Activated T-helper 2 cell treated with anti-CD3 and anti-CD28 coated beads, Interferon-gamma antibody, Interleukin-2, Interleukin-4, amounts not matched to agents 10 μg/mL and 5 μg/mL and 100 μg/mL, durations not matched to agents 14 hours and 24 hours and 36 hours (primary cell): Measurements from ENCODE around the gene RSPH10B2. TPM values are rescaled to one million over a fixed set of nuclear protein-coding genes. Genes with fewer than 3 reads are reported as not detected.
"Not testable (repeated sequence)": the region's sequence is repeated elsewhere in the genome, so short reads cannot be mapped to it uniquely, and the experiment has no call there.

Experiments used
- DNase-seq: peaks from one replicate; pipeline ENCODE4 v3.0.0; 2021; ENCODE audit warnings: low spot score
- H3K27ac Mint-ChIP-seq: one replicate; pipeline ENCODE4 v1.8.0; 2021; ENCODE audit warnings: mixed read lengths
- H3K27me3 Mint-ChIP-seq: one replicate; pipeline ENCODE4 v1.8.0; 2021; ENCODE audit warnings: low read depth, mixed read lengths
- H3K36me3 Mint-ChIP-seq: one replicate; pipeline ENCODE4 v1.8.0; 2021; ENCODE audit warnings: low read depth, mixed read lengths
- H3K4me1 Mint-ChIP-seq: one replicate; pipeline ENCODE4 v1.8.0; 2021; ENCODE audit warnings: low read depth, mixed read lengths
- H3K4me3 Mint-ChIP-seq: one replicate; pipeline ENCODE4 v1.8.0; 2021; ENCODE audit warnings: low read depth, mild to moderate bottlenecking, moderate library complexity, mixed read lengths
- H3K9me3 Mint-ChIP-seq: one replicate; pipeline ENCODE4 v1.8.0; 2021; ENCODE audit warnings: mixed read lengths
- intact Hi-C: fragments of 100-400 bp; cut with micrococcal nuclease; formaldehyde crosslinking; loops from one replicate; pipeline ENCODE4 v1.15.1; 2023
- total RNA-seq: library from RNA; stranded (reverse); gene quantifications from 2 replicates; pipeline ENCODE4 v1.2.3, GENCODE V29; 2022

The RSPH10B2 gene
- total RNA-seq, 1 donor from 2014 or later: not detected

- not testable (repeated sequence) for H3K27me3 Mint-ChIP-seq, DNase-seq
- Mint-ChIP-seq H3K36me3 (peaks cover 48% of the 10 kb centered on the region), H3K9me3 (peaks cover 12% of the 10 kb centered on the region), H3K4me1 (peaks cover 16% of the 10 kb centered on the region), H3K4me3 (peak overlapping the region; percentile 94), H3K27ac (peak overlapping the region; percentile 88)
- intact Hi-C loops: loop anchor here (1.0 kb wide), 1 partner anchor 22 kb away; no protein-coding TSS in a partner anchor
Measured at GRCh38 chr7:6728893-6729491, 24.9 kb upstream of the RSPH10B2 start.

DNA sequence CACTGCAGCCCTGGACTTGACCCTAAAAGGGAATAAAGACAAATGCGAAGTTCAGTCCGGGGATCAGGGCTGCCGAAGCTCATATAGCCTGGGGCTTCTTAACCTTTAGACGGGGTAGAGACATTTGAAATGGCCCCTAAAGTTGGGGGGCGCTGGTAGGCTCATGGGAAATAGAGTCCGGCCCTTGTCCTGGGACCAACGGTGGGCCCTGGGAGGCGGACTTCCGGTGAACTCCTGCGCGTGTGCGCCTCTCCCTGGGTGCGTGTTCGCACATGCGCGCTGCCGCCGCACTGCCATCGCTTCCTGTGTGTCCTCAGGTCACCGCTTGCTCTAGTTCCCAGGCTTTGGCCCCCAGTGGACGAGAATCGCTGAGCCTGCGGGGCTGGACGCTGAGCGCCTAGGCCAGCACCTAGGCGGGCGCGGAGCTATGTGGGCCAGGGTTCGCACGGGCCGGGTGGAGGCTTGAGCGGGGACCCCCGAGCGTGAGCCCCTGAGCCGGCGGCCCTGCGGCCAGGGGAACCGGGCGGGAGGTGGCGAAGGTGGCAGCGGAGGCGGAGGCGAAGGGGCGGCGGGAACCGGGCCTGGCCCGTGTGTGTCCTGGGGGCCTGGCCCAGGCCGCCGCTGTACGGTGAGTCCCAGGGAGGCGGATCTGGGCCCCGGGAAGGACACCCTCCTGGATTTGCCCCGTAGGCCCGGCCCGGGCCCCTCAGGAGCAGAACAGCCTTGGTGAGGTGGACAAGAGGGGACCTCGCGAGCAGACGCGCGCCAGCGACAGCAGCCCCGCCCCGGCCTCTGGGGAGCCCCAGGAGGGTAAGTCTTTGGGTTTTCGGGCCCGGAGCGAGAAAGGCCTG is 24.2 kb upstream of the RSPH10B2 start:
- intact Hi-C loops: loop anchor here (1.0 kb wide), 1 partner anchor 22 kb away; no protein-coding TSS in a partner anchor
- H3K27ac Mint-ChIP-seq: peak overlapping the region; percentile 88
- peak overlapping the region; percentile 94 for H3K4me3 Mint-ChIP-seq
- H3K4me1 Mint-ChIP-seq: peaks cover 16% of the 10 kb centered on the region
- H3K27me3 Mint-ChIP-seq: no peaks in the 10 kb centered on the region
- H3K36me3 Mint-ChIP-seq: peaks cover 55% of the 10 kb centered on the region
- peak; percentile 79 for DNase-seq
- peaks cover 12% of the 10 kb centered on the region for H3K9me3 Mint-ChIP-seq

DNA sequence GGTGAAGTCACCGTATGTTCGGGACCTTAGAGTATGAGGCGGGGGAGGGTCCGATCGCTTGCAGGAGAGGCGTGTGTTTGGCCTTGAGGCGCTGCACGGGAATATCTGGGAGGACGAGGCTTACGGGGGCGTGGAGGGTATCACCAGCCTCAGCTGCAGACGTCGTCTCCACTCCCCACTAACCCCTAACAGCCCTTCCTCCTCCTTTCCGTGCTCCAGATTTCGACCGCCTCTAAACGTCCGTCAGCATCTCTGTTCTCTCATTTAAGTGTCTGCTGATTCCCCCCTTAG is 23.6 kb upstream of the RSPH10B2 start:
- DNase-seq: no peak
- Mint-ChIP-seq H3K4me3 (peak overlapping the region; percentile 94), H3K9me3 (peaks cover 12% of the 10 kb centered on the region), H3K27ac (peak overlapping the region; percentile 71), H3K4me1 (peaks cover 15% of the 10 kb centered on the region), H3K36me3 (peaks cover 61% of the 10 kb centered on the region), H3K27me3 (no peaks in the 10 kb centered on the region)
- intact Hi-C loops: no loop called here

DNA sequence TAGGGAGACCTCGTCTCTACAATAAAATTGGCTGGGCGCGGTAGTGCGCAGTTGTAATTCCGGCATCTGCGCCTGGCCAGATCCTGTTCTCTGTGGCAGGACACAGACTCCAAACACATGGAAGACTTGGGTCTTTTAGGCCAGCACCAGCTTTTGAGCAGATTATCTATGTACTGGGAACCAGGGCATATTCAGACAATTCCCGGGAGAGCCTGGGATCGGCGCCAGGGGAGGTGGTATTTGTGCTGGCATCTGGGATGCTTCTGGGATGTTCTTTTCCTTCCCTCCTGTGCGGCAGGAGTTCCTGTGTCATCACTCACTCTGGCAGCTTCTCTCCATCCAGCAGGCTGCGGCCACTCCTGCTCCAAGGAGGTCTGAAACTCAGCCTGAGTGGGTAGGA is 15.5 kb upstream of the RSPH10B2 start:
- intact Hi-C loops, DNase-seq: not testable (repeated sequence)

DNA sequence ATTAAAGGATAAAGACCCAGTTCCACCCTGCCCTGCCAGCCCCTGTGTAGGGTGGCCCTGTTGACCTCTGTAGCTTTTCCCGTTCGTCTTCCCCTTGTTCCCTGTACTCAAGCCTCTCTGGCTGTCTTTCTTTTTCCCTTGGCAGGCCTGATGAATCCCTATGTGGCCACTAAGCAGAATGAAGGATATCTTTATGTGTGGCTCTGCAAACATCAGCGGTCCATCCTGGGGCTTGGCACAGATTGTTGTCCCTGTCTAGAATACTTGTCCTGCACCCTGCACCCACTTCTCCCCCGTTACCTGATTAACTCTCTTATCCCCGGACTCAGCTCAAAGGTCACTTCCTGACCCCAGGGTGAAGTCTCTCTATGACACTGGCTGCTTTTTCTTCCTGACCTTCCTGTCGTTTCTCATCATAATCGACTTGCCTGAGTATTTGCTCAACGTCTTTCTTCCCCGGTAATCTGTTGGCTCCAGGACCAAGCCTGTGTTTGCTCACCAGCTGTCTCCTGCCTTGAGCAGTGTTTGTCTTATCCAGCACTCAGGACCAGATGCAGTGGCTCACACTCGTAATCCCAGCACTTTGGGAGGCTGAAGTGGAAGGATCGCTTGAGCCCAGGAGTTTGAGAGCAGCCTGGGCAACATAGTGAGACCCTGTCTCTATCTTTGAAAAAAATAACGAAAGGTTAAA is 9.3 kb upstream of the RSPH10B2 start:
- H3K4me1 Mint-ChIP-seq, intact Hi-C loops, H3K27ac Mint-ChIP-seq, DNase-seq, H3K4me3 Mint-ChIP-seq, H3K27me3 Mint-ChIP-seq, H3K9me3 Mint-ChIP-seq: not testable (repeated sequence)
- H3K36me3 Mint-ChIP-seq: peaks cover 29% of the 10 kb centered on the region

More for the DNA sequence above, 15.5 kb upstream of the RSPH10B2 start:
- not testable (repeated sequence) for H3K9me3 Mint-ChIP-seq, H3K4me1 Mint-ChIP-seq, H3K27ac Mint-ChIP-seq, H3K4me3 Mint-ChIP-seq, H3K27me3 Mint-ChIP-seq
- peaks cover 73% of the 10 kb centered on the region for H3K36me3 Mint-ChIP-seq

DNA sequence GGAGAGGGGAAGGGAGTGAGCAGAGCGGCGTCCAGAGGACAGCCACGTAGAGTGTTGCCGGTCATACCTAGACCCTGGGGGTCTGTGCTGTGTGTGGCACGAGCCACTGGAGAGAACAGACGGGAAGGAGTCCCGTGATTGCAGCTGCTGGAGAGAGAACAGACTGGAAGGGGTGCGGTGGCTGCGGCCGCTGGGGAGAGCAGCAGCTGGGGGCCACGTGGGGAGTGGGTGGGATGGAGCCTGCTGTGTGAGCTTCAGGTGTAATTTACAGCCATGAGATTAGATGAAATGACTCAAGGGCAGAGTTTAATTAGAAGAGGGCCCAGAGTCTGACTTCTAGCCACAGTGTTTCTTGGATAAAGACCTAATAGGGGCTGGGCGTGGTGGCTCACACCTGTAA is 4.6 kb upstream of the RSPH10B2 start:
- intact Hi-C loops, H3K27ac Mint-ChIP-seq, H3K9me3 Mint-ChIP-seq: not testable (repeated sequence)

DNA sequence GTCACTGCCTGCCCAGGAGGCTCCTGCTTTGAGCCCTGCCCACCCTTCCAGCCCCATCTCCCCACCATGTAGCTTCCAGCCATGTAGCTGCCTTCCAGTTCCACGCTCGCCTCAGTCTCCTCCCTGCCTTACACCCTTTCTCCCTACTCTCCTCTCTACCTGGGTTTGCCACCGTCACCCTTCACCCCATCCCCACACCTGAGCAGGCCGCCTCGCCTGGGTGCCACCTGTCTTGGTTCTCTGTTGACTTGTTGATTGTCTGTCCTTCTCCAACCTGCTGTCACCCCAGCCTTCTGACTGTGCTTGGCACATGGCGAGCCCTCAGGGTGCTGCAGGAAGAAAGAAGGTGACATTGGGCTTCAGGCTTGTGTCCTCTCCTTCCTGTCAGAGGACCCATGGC is 3.7 kb upstream of the RSPH10B2 start:
- H3K36me3 Mint-ChIP-seq, H3K4me1 Mint-ChIP-seq, H3K9me3 Mint-ChIP-seq, H3K4me3 Mint-ChIP-seq, intact Hi-C loops, H3K27ac Mint-ChIP-seq, H3K27me3 Mint-ChIP-seq, DNase-seq: not testable (repeated sequence)

More for the DNA sequence above, 4.6 kb upstream of the RSPH10B2 start:
- H3K36me3 Mint-ChIP-seq, DNase-seq, H3K27me3 Mint-ChIP-seq, H3K4me3 Mint-ChIP-seq, H3K4me1 Mint-ChIP-seq: not testable (repeated sequence)

GRCh38 chr7:6761186-6761585 is 7.3 kb downstream of the RSPH10B2 start:
- H3K27me3 Mint-ChIP-seq, intact Hi-C loops, H3K36me3 Mint-ChIP-seq, H3K4me3 Mint-ChIP-seq, H3K4me1 Mint-ChIP-seq, DNase-seq, H3K9me3 Mint-ChIP-seq, H3K27ac Mint-ChIP-seq: not testable (repeated sequence)

- DNase-seq, H3K9me3 Mint-ChIP-seq, intact Hi-C loops, H3K36me3 Mint-ChIP-seq, H3K27ac Mint-ChIP-seq, H3K4me1 Mint-ChIP-seq, H3K27me3 Mint-ChIP-seq, H3K4me3 Mint-ChIP-seq: not testable (repeated sequence)
Measured at GRCh38 chr7:6781581-6781980, 27.7 kb downstream of the RSPH10B2 start.

DNA sequence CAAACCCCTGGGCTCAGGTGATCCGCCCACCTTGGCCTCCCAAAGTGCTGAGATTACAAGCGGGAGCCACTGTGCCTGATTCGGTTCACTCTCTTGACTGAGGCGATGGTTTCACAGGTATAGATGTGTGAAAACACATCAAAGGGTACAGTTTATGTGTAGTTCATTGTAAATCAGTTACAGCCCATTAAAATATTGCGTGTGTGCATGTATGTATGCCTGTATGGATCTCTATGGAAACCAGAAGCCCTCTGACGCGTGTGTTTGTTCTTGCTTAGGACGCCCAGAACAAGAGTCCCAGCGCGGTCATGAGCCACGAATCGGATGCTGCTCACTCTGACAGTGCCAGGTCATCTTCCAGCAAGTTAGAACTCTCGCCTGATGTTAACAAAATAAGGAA is 35.5 kb downstream of the RSPH10B2 start:
- H3K36me3 Mint-ChIP-seq, H3K4me1 Mint-ChIP-seq, H3K27ac Mint-ChIP-seq, H3K4me3 Mint-ChIP-seq, DNase-seq, H3K9me3 Mint-ChIP-seq, H3K27me3 Mint-ChIP-seq, intact Hi-C loops: not testable (repeated sequence)

- H3K36me3 Mint-ChIP-seq, H3K4me1 Mint-ChIP-seq, H3K27ac Mint-ChIP-seq, H3K27me3 Mint-ChIP-seq, intact Hi-C loops, H3K4me3 Mint-ChIP-seq, DNase-seq, H3K9me3 Mint-ChIP-seq: not testable (repeated sequence)
Measured at GRCh38 chr7:6792113-6792872, 38.4 kb downstream of the RSPH10B2 start.

GRCh38 chr7:6794276-6794675 is 40.4 kb downstream of the RSPH10B2 start:
- DNase-seq, H3K36me3 Mint-ChIP-seq, intact Hi-C loops, H3K4me1 Mint-ChIP-seq, H3K9me3 Mint-ChIP-seq, H3K4me3 Mint-ChIP-seq, H3K27me3 Mint-ChIP-seq, H3K27ac Mint-ChIP-seq: not testable (repeated sequence)
